Mucosa of rectum (tissue), 2 donors: ENCODE measurements around the gene COPS4.

ENCODE experiments used
- H3K27ac ChIP-seq, 2 donors: one replicate each; pipeline ENCODE4 v1.7.0; 2013; ENCODE audit warnings: inconsistent platforms in 2 of 2, low read depth in 2 of 2, low read length in 2 of 2
- H3K27me3 ChIP-seq, 2 donors: one replicate each; pipeline ENCODE4 v1.7.0; 2013; ENCODE audit warnings: low read length in 2 of 2; ENCODE audit not compliant: control insufficient read depth in 2 of 2, insufficient read depth in 2 of 2
- H3K36me3 ChIP-seq, 2 donors: one replicate each; pipeline ENCODE4 v1.7.0; 2013; ENCODE audit warnings: low read length in 2 of 2; ENCODE audit not compliant: control insufficient read depth in 2 of 2, insufficient read depth in 2 of 2
- H3K4me1 ChIP-seq, 2 donors: one replicate each; pipeline ENCODE4 v1.7.0; 2013; ENCODE audit warnings: low read length in 2 of 2, mild to moderate bottlenecking in 1 of 2; ENCODE audit not compliant: control insufficient read depth in 2 of 2, insufficient read depth in 2 of 2
- H3K4me3 ChIP-seq, 2 donors: one replicate each; pipeline ENCODE4 v1.7.0; 2013; ENCODE audit warnings: low read length in 2 of 2
- H3K9ac ChIP-seq, 2 donors: one replicate each; pipeline ENCODE4 v1.7.0; 2013; ENCODE audit warnings: low read length in 2 of 2, low read depth in 1 of 2, mild to moderate bottlenecking in 1 of 2
- H3K9me3 ChIP-seq, 2 donors: one replicate each; pipeline ENCODE4 v1.7.0; 2013; ENCODE audit warnings: low read length in 2 of 2; ENCODE audit not compliant: control insufficient read depth in 2 of 2
- donor health status: healthy.
- donor health status: Normal muscosa, but diverticular disease.

COPS4 gene

GRCh38 chr4:83115656-83116285 is 80.8 kb downstream of the COPS4 start:
- no peak overlapping the region for H3K9ac ChIP-seq
- no peaks in the 10 kb centered on the region for H3K9me3 ChIP-seq
- peaks cover 10 to 18% of the 10 kb centered on the region in 2 donors for H3K4me1 ChIP-seq
- H3K4me3 ChIP-seq: no peak overlapping the region
- H3K27me3 ChIP-seq: no peaks in the 10 kb centered on the region
- H3K27ac ChIP-seq: no peak overlapping the region
- no peaks in the 10 kb centered on the region for H3K36me3 ChIP-seq

- Histone ChIP-seq H3K36me3 (no peaks in the 10 kb centered on the region), H3K9me3 (no peaks in the 10 kb centered on the region), H3K4me3 (no peak overlapping the region), H3K27ac (no peak overlapping the region), H3K27me3 (no peaks in the 10 kb centered on the region), H3K4me1 (peaks cover 7 to 15% of the 10 kb centered on the region in 2 donors), H3K9ac (no peak overlapping the region)
Measured at GRCh38 chr4:83118869-83119268, 83.9 kb downstream of the COPS4 start.

DNA sequence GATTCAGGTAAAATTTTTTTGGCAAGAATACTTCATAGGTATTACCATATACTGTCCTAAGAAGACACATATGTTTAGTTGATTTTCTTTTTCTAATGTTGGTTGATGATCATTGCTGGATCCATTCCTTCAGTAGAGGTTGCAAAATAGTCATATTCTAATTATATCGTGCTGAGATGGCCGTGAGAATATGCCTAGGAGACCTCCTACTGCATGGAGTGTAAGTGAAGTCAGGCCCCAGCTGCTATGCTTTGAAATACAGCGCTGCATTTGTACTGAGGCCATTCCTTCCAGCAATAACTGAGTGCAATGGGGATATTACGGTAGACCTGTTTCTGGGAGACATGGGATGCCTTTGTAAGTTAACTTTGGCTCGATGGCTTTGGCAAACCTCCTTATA is 86.3 kb downstream of the COPS4 start:
- Histone ChIP-seq H3K36me3 (no peaks in the 10 kb centered on the region), H3K4me1 (peaks cover 0 to 11% of the 10 kb centered on the region in 2 donors), H3K9ac (no peak overlapping the region), H3K9me3 (no peaks in the 10 kb centered on the region), H3K27me3 (no peaks in the 10 kb centered on the region), H3K27ac (no peak overlapping the region), H3K4me3 (no peak overlapping the region)

DNA sequence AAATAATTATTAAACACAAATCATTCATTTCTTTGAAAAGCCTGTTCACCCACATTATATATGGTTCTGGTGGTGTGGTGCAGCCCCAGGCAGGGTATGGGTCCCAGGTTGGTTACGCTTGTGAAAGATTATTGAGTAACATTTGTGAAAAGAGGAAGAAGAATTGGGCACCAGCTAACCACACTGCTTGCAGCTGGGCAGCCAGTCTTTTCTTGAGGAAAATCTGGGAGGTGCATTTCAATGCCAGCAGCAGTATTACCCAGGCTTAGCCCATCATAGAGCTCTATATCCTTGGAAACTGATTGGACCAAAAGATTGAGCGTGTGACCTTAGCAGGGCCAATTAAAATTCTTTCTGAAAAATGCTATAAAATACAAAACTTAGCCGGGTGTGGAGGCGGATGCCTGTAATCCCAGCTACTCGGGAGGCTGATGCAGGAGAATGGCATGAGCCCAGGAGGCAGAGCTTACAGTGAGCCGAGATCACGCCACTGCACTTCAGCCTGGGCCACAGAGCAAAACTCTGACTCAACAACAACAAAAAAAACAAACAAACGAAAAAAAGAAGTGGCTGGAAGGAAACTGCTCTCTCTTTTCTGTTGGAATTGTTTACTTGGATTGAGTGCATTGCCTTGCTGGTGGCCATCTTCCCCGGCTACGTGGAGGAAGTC is 89.3 kb downstream of the COPS4 start:
- Histone ChIP-seq H3K4me3 (no peak overlapping the region), H3K27ac (no peak overlapping the region), H3K9me3 (no peaks in the 10 kb centered on the region), H3K27me3 (no peaks in the 10 kb centered on the region), H3K9ac (no peak overlapping the region), H3K4me1 (peaks cover 3 to 11% of the 10 kb centered on the region in 2 donors), H3K36me3 (no peaks in the 10 kb centered on the region)
